Activated naive CD4-positive, alpha-beta T cell treated with anti-CD3 and anti-CD28 coated beads for 36 hours (primary cell): Measurements from ENCODE around the gene FMO3. TPM values are rescaled to one million over a fixed set of nuclear protein-coding genes. Genes with fewer than 3 reads are reported as not detected.

Experiments
- CTCF ChIA-PET: fragments of 350-600 bp; sonication (Branson Sonifier 250); formaldehyde crosslinking; loops from one replicate; lab custom pipeline; 2021; ENCODE audit warnings: antibody characterized with exemption; lab: Charles Lee
- DNase-seq: peaks from one replicate; pipeline ENCODE4 v3.0.0-alpha.2; 2020
- H3K27ac Mint-ChIP-seq: one replicate; pipeline ENCODE4 v1.8.0; 2021; ENCODE audit warnings: mild to moderate bottlenecking, mixed read lengths
- H3K27me3 Mint-ChIP-seq: one replicate; pipeline ENCODE4 v1.8.0; 2021; ENCODE audit warnings: low read depth, mixed read lengths
- H3K36me3 Mint-ChIP-seq: one replicate; pipeline ENCODE4 v1.8.0; 2021; ENCODE audit warnings: low read depth, mixed read lengths
- H3K4me1 Mint-ChIP-seq: one replicate; pipeline ENCODE4 v1.8.0; 2021; ENCODE audit warnings: low read depth, mixed read lengths
- H3K4me3 Mint-ChIP-seq: one replicate; pipeline ENCODE4 v1.8.0; 2021; ENCODE audit warnings: mild to moderate bottlenecking, moderate library complexity, mixed read lengths
- H3K9me3 Mint-ChIP-seq: one replicate; pipeline ENCODE4 v1.8.0; 2021; ENCODE audit warnings: mixed read lengths
- intact Hi-C: fragments of 100-400 bp; cut with micrococcal nuclease; formaldehyde crosslinking; loops from one replicate; pipeline ENCODE4 v1.15.1; 2023
- total RNA-seq, 2 experiments: library from RNA; stranded (reverse); gene quantifications; one replicate each; pipeline ENCODE4 v1.2.3, GENCODE V29; 2021

Gene FMO3
- total RNA-seq, 2 experiments from 2014 or later = not detected

DNA sequence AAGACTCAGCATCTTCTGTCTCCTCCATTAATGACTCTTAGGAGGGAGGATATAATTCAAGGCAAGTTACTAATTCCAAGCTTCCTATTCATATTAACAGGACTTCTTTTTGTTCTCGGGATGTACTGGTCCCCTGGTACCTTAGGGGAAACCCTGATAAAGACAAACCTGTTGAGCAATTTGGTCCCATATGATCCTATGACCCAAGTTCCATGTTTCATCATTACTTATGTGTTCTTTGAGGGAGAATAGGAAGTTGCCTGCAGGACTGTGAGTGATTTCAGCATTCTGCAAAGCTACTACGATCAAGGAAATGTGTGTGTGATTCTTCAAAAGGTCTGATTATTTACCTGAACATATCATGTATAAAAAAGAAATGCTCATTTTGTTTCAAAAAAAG is 5.8 kb upstream of the FMO3 start:
- CTCF ChIA-PET = interaction anchor here (0.5 kb wide), 1 partner anchor 102 kb away, joined by 3 read pairs; no protein-coding TSS in a partner anchor
- Mint-ChIP-seq H3K9me3 (no peaks in the 10 kb centered on the region), H3K4me1 (no peaks in the 10 kb centered on the region), H3K36me3 (no peaks in the 10 kb centered on the region), H3K4me3 (no peak overlapping the region), H3K27ac (no peak overlapping the region), H3K27me3 (peaks cover 7% of the 10 kb centered on the region)
- intact Hi-C loops = loop anchor here (5.0 kb wide), 1 partner anchor 142 kb away; no protein-coding TSS in a partner anchor
- no peak for DNase-seq

- Mint-ChIP-seq H3K36me3 (no peaks in the 10 kb centered on the region), H3K27ac (no peak overlapping the region), H3K4me1 (no peaks in the 10 kb centered on the region), H3K9me3 (peaks cover 2% of the 10 kb centered on the region), H3K4me3 (no peak overlapping the region), H3K27me3 (peaks cover 7% of the 10 kb centered on the region)
- intact Hi-C loops = no loop called here
- CTCF ChIA-PET = no interaction called here
- DNase-seq = no peak
Observed at GRCh38 chr1:171087896-171088295, 2.8 kb upstream of the FMO3 start.

GRCh38 chr1:171103862-171104261 is 13.2 kb downstream of the FMO3 start:
- CTCF ChIA-PET = no interaction called here
- no peaks in the 10 kb centered on the region for H3K36me3 Mint-ChIP-seq

DNA sequence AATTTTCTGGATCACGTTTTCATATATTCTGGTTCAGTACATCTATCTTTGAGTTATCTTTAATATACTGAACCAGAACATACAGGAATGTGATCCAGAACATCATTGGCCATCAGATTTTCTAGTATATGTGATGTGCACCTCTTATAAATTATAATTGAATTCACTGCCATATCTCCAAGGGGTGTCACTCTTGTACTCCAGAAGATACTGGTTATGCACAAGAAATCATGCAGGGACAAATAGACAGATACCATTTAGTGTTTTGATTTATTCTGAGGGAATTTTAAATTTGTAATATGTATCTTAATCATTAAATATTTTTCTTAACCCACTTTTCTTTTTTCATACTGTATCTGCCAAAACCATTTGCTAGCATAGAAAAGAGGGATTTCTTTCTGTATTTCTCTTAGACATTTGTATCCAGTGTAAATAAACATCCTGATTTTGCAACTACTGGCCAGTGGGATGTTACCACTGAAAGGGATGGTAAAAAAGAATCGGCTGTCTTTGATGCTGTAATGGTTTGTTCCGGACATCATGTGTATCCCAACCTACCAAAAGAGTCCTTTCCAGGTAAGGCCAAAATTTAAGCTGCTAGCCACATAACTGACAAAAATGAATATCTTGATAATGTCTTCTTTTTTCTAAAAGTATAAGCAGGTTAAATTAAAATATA is 16.7 kb downstream of the FMO3 start:
- Mint-ChIP-seq H3K4me1 (no peaks in the 10 kb centered on the region), H3K36me3 (no peaks in the 10 kb centered on the region), H3K27ac (no peak overlapping the region), H3K27me3 (peaks cover 9% of the 10 kb centered on the region), H3K9me3 (no peaks in the 10 kb centered on the region), H3K4me3 (no peak overlapping the region)
- no peak for DNase-seq
- intact Hi-C loops = no loop called here
- CTCF ChIA-PET = no interaction called here

More at GRCh38 chr1:171103862-171104261, 13.2 kb downstream of the FMO3 start:
- intact Hi-C loops = no loop called here
- Mint-ChIP-seq H3K9me3 (no peaks in the 10 kb centered on the region), H3K4me3 (no peak overlapping the region), H3K4me1 (no peaks in the 10 kb centered on the region), H3K27me3 (peaks cover 5% of the 10 kb centered on the region), H3K27ac (no peak overlapping the region)
- DNase-seq = no peak

GRCh38 chr1:171107969-171108368 is 17.3 kb downstream of the FMO3 start:
- Mint-ChIP-seq H3K4me1 (no peaks in the 10 kb centered on the region), H3K9me3 (no peaks in the 10 kb centered on the region), H3K36me3 (no peaks in the 10 kb centered on the region), H3K27ac (no peak overlapping the region), H3K4me3 (no peak overlapping the region), H3K27me3 (peaks cover 9% of the 10 kb centered on the region)
- intact Hi-C loops = no loop called here
- CTCF ChIA-PET = no interaction called here
- no peak for DNase-seq

- CTCF ChIA-PET = no interaction called here
- Mint-ChIP-seq H3K27ac (no peak overlapping the region), H3K4me1 (no peaks in the 10 kb centered on the region), H3K4me3 (no peak overlapping the region), H3K9me3 (no peaks in the 10 kb centered on the region), H3K27me3 (peaks cover 7% of the 10 kb centered on the region), H3K36me3 (no peaks in the 10 kb centered on the region)
- DNase-seq = no peak
- intact Hi-C loops = no loop called here
Observed at GRCh38 chr1:171109966-171110365, 19.3 kb downstream of the FMO3 start.

- Mint-ChIP-seq H3K9me3 (no peaks in the 10 kb centered on the region), H3K27ac (no peak overlapping the region), H3K4me3 (no peak overlapping the region), H3K4me1 (no peaks in the 10 kb centered on the region), H3K36me3 (no peaks in the 10 kb centered on the region), H3K27me3 (peaks cover 7% of the 10 kb centered on the region)
- CTCF ChIA-PET = no interaction called here
- DNase-seq = no peak
- intact Hi-C loops = no loop called here
Observed at GRCh38 chr1:171110621-171111326, 20.1 kb downstream of the FMO3 start.

DNA sequence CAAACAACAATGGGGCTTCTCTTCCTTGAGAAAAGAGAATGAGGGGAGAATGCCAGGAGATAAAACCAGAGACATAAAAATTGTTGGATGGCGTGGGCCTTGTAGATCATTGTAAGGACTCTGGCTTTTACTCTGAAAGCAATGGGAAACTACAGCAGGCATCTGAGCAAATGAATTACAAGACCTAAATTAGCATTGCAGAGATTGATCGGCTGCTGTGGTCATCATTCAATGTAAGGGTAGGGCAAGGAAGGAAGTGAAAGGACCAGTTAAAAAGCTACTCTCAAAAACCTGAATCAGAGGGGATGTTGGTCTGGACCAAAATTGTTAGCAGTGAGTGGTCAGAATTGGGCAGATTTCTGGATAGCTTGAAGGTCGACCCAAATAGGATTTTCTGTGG is 21.4 kb downstream of the FMO3 start:
- CTCF ChIA-PET = no interaction called here
- no peaks in the 10 kb centered on the region for H3K36me3 Mint-ChIP-seq
- intact Hi-C loops = no loop called here
- H3K27me3 Mint-ChIP-seq = peaks cover 7% of the 10 kb centered on the region
- H3K27ac Mint-ChIP-seq = no peak overlapping the region
- no peaks in the 10 kb centered on the region for H3K9me3 Mint-ChIP-seq
- DNase-seq = no peak
- H3K4me3 Mint-ChIP-seq = no peak overlapping the region
- no peaks in the 10 kb centered on the region for H3K4me1 Mint-ChIP-seq

DNA sequence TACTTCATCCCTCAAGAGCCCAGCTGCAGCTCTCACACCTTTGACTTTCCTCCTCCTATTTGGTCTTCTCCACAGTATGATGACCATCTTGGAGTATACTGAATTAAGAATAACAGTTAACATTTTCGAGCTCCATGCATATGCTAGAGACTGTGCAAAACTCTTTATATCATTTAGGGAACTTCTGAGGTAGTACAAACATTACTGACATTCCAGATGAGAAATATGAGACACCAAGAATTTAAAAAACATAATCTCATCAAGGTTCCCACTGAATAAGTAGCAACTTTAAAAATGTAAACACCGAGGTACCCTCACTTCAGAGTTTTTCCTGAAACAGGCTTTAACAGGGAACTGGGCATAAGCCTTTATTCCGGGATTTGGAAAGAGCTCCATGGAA is 22.7 kb downstream of the FMO3 start:
- no peak overlapping the region for H3K27ac Mint-ChIP-seq
- no peaks in the 10 kb centered on the region for H3K4me1 Mint-ChIP-seq
- no peak overlapping the region for H3K4me3 Mint-ChIP-seq
- no peaks in the 10 kb centered on the region for H3K36me3 Mint-ChIP-seq
- CTCF ChIA-PET = no interaction called here
- intact Hi-C loops = no loop called here
- no peak for DNase-seq
- H3K9me3 Mint-ChIP-seq = no peaks in the 10 kb centered on the region
- peaks cover 9% of the 10 kb centered on the region for H3K27me3 Mint-ChIP-seq

DNA sequence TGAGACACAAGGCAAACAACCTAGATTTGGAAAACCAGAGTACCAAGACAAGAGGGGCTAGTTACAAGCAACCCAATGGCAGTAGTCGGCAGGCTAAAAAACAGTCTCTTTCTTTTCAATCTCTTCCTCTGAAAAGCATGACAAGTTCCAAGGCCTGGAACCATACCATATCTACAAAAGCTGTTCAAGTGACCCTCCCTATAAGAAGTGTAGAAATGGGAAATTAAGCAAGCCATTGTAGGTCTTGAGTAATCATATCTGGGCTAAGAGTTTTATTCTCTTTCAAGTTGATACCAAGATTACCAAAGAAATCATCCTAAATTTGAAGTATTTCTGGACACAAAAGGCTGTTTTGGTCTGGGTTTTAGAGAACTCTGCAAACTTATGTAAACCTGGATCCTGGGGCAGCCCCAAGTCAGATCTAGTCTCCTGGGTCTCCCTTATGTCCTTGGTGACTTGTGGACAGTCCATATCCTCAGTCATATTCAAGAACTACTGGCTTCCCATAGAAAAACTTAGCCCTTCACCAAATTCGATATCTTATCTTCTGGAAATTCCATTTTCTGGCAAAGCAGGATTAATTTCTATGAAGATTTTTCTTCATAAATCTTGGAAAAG is 24.7 kb downstream of the FMO3 start:
- Mint-ChIP-seq H3K27me3 (peaks cover 7% of the 10 kb centered on the region), H3K36me3 (no peaks in the 10 kb centered on the region), H3K4me1 (no peaks in the 10 kb centered on the region), H3K9me3 (no peaks in the 10 kb centered on the region), H3K4me3 (no peak overlapping the region), H3K27ac (no peak overlapping the region)
- CTCF ChIA-PET = no interaction called here
- intact Hi-C loops = no loop called here
- no peak for DNase-seq

DNA sequence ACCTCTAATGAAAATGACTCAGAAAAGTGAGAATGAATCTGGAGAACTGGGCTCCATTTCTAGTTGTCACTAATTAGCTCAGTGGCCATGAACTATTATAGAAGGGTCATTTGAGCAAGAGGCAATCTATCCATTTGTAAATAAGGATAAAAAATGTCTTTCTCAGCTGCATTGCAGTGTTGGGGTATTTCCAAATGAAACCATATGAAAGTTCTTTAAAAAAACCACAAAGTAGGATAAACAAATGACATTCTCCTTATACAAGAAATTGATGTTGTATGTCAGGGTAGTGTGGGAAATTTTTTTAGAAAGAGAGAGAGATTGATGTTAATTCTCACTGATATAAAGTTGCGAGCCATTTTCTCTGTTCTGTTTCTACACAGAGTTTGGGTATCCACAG is 26.0 kb downstream of the FMO3 start:
- Mint-ChIP-seq H3K27ac (no peak overlapping the region), H3K36me3 (no peaks in the 10 kb centered on the region), H3K27me3 (peaks cover 3% of the 10 kb centered on the region), H3K9me3 (no peaks in the 10 kb centered on the region), H3K4me3 (no peak overlapping the region), H3K4me1 (no peaks in the 10 kb centered on the region)
- no peak for DNase-seq
- intact Hi-C loops = no loop called here
- CTCF ChIA-PET = no interaction called here

DNA sequence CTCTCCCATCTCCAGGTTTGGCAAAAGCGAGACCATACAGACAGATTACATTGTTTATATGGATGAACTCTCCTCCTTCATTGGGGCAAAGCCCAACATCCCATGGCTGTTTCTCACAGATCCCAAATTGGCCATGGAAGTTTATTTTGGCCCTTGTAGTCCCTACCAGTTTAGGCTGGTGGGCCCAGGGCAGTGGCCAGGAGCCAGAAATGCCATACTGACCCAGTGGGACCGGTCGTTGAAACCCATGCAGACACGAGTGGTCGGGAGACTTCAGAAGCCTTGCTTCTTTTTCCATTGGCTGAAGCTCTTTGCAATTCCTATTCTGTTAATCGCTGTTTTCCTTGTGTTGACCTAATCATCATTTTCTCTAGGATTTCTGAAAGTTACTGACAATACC is 26.4 kb downstream of the FMO3 start:
- Mint-ChIP-seq H3K4me3 (no peak overlapping the region), H3K27ac (no peak overlapping the region), H3K27me3 (peaks cover 2% of the 10 kb centered on the region), H3K9me3 (no peaks in the 10 kb centered on the region), H3K4me1 (no peaks in the 10 kb centered on the region), H3K36me3 (no peaks in the 10 kb centered on the region)
- CTCF ChIA-PET = interaction anchor here (0.7 kb wide), 1 partner anchor 35 kb away, joined by 3 read pairs; no protein-coding TSS in a partner anchor
- no peak for DNase-seq
- intact Hi-C loops = no loop called here

- H3K4me1 Mint-ChIP-seq = no peaks in the 10 kb centered on the region
- CTCF ChIA-PET = no interaction called here
Observed at GRCh38 chr1:171119648-171120047, 28.9 kb downstream of the FMO3 start.

More at GRCh38 chr1:171119648-171120047, 28.9 kb downstream of the FMO3 start:
- Mint-ChIP-seq H3K27ac (no peak overlapping the region), H3K9me3 (no peaks in the 10 kb centered on the region), H3K4me3 (no peak overlapping the region), H3K27me3 (peaks cover 5% of the 10 kb centered on the region), H3K36me3 (no peaks in the 10 kb centered on the region)
- intact Hi-C loops = no loop called here
- no peak for DNase-seq
